GM10248 (cell line): ENCODE data around the gene ZFR2.

ENCODE experiments used
- CTCF ChIA-PET: fragments of 300-600 bp; sonication (Branson Sonifier 250); formaldehyde crosslinking; extraction: SDS; loops from one replicate; lab custom pipeline; 2021; ENCODE audit warnings: antibody characterized with exemption; lab: Yijun Ruan, JAX
- POLR2A ChIA-PET: fragments of 350-650 bp; sonication (Branson Sonifier 250); formaldehyde crosslinking; extraction: SDS; loops from one replicate; lab custom pipeline; 2020; ENCODE audit warnings: antibody characterized with exemption; lab: Yijun Ruan, JAX
- DNase-seq: peaks from one replicate; pipeline ENCODE4 v3.0.0; 2012; ENCODE audit errors: extremely low spot score
- CTCF ChIP-seq: IDR thresholded peaks from 2 replicates; pipeline ENCODE4 v1.5.1; 2012; ENCODE audit warnings: mild to moderate bottlenecking, low read depth; ENCODE audit errors: extremely low read depth, missing control alignments, control extremely low read depth

ZFR2 gene

DNA sequence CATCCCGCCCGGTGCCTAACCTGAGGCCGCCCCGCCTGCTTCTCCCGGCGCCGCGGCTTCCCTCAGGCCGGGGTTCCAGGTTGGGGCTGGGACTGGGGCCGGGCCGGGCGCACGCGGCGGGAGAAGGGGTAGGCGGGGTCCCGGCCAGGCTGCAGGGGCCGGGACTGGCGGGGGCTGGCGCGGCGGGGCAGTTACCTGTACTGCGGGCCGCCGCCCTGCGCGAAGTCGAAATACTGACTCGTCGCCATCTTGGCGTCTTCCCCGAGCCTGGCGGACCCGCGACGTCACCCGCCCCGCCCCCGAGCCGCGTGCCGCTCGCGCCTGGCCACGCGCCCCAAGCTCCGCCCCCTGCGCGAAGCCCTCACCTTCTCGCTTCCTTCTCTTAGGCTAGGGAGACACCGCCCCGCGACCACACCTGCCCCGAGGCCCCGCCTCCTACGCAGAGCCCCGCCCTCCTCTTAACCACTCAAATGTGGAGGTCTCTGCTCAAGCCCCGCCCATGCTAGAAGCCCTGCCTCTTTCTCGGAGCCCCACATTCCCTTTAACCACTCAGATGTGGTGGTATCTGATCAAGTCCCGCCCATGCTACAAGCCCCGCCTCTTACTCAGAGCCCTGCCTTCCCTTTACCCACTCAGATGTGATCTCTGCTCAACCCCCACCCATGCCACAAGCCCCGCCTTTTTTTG is at the start of gene ZFR2:
Gene ZFR2 (minus strand): TSS at position 269 of the 687 bp plus-strand sequence. CDS start 21 bp downstream, at position 248.
- TF ChIP-seq CTCF: no peak
- ChIA-PET POLR2A (no interaction called here), CTCF (no interaction called here)
- DNase-seq: no peak

GRCh38 chr19:3916033-3916432 is 47.2 kb upstream of the ZFR2 start:
- DNase-seq: no peak
- no peak for TF ChIP-seq CTCF
- POLR2A ChIA-PET: no interaction called here
- CTCF ChIA-PET: no interaction called here

GRCh38 chr19:3914199-3914598 is 45.4 kb upstream of the ZFR2 start:
- no peak for TF ChIP-seq CTCF
- ChIA-PET CTCF (no interaction called here), POLR2A (no interaction called here)
- no peak for DNase-seq

DNA sequence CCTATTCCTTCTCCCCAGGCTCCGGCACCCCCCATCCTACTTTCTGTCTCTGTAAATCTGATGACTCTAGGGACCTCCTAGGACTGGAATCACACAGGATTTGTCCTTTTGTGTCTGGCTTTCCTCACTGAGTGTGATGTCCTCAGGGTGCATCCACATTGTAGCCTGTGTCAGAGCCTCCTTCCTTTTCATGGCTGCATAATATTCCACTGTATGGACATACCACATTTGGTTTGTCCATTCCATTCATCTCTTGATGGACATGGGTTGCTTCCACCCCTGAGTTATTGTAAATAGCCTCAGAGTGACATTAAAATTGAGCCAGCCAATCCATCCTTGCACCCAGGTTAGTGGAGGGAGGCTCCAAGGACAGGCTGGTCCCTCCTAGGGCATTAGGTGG is 41.3 kb upstream of the ZFR2 start:
- no peak for TF ChIP-seq CTCF
- DNase-seq: no peak
- CTCF ChIA-PET: interaction anchor here (0.9 kb wide), 1 partner anchor 15 kb away, joined by 3 read pairs; no protein-coding TSS in a partner anchor
- POLR2A ChIA-PET: no interaction called here

DNA sequence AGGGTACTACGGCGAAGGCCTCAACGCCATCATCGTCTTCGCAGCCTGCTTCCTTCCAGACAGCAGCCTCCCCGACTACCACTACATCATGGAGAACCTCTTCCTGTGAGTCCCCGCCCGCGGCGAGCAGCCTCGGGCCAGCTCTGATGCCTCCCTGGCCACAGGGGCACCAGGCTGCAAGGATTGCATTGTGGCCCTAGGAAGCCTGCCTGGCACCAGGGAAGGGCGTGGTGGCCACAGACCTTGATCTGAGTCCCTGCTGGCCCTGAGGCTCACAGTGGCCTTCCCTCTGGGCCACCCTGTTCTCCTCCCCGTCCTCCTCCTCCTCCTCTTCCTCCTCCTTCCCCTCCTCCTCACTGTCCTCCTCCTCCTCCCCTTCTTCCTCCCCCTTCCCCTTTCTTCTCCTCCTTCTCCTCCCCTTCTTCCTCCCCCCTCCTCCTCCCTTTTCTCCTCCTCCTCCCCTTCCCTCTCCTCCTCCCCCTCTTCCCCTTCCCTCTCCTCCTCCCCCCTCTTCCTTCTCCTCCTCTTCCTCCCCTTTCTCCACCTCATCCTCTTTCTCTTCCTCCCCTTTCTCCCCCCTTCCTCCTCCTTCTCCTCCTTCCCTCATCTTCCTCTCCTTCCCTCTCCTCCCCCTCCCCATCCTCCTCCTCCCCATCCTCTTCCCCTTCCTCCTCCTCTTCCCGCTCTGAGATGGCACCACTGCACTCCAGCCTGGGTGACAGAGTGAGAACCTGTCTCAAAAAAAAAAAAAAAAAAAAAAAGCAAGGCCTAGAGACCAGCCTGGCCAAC is 39.6 kb upstream of the ZFR2 start:
- POLR2A ChIA-PET: no interaction called here

DNA sequence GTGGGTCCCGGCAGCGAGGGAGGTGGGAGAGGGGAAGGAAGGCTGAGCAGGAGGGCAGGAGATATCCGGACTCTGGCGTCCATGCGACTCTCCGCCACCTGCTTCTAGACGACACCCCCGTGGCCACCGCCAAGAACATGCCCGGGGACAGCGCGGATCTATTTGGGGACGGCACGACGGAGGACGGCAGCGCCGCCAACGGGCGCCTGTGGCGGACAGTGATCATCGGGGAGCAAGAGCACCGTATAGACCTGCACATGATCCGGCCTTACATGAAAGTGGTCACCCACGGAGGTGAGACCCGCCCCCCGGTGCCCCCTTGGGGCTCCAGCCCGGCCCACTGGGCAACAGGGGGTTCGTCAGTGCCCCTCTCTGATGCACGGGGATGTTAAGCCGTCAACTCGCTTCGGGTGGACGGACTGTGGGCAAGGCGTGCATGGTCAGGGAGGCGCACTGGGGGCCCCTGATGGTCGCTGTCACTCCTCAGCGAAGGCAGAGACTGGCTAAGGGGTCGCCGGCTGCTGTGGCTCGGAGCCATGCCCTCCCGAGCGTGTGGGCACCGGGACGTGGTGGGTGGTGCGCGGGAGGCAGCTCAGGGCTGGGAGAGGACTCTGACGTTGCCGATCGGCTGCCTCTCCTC is 38.9 kb upstream of the ZFR2 start:
- no peak for TF ChIP-seq CTCF
- ChIA-PET CTCF (no interaction called here), POLR2A (no interaction called here)
- no peak for DNase-seq

More for the DNA sequence above, 39.6 kb upstream of the ZFR2 start:
- DNase-seq: no peak
- TF ChIP-seq CTCF: no peak
- CTCF ChIA-PET: no interaction called here
